GM19025 (cell line): ENCODE measurements around the gene NAV3.
"Not testable (repeated sequence)": the region's sequence is repeated elsewhere in the genome, so short reads cannot be mapped to it uniquely, and the experiment has no call there.

Source experiments
- ATAC-seq: cut with Tn5 transposase; IDR thresholded peaks from one replicate; pipeline ENCODE4 v1.9.1; 2021; ENCODE audit warnings: mild to moderate bottlenecking, low read depth, moderate library complexity; ENCODE audit not compliant: unreplicated experiment

The NAV3 gene

DNA sequence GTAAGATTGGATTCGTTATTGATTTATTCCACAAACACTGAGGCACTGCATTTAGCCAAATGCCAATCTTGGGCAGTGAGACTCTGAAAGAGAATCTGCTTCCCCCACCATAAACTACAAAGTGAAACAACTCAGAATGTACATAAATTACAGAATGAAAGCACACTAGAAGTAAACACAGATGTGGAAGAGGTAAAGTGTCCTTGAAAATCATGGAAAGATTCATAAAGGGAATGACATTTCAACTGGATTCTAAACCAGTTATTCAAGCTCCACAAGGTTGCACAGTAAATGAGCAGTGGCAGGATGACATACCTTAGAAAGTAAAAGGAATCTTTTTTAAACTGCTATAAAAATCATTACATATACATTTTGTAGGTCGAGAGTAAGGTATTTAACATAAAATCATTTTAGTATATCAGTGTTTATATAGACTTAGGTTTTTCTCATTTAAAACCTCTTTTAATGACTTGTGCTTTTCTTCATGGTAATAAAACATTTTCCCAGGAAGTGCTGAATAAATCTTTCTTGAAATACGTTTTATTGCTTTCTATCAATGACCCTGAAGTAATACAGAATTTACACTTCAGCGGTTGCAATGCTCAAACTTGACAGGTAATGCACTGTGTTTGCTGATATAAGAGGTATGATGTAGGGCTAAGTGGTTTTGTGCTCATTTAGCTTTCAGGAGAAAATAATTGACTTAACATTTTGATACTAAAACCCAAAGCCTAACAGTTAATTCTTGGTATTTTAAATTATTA, 270.6 kb downstream of the NAV3 start:
- no peak for ATAC-seq

DNA sequence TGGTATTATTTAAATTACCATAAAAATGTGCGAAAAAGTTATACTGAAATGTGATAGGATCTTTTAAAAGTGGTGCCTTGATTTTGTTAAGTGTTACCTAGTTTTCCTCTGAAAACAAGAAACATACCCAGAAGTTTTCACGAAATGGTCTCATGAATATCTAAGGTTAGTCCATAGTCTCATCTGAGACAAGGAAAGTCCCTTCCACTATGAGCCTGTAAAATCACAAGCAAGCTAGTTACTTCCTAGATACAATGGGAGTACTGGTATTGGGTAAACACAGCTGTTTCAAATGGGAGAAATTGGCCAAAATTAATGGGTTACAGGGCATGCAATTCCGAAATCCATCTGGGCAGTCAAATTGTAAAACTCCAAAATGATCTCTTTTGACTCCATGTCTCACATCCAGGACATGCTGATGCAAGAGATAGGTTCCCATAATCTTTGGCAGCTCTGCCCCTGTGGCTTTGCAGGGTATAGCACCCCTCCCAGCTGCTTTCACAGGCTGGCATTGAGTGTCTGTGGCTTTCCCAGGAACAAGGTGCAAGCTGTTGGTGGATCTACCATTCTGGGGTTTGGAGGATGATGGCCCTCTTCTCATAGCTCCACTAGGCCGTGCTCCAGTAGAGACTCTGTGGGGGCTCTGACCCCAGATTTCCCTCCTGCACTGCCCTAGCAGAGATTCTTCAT, 271.4 kb downstream of the NAV3 start:
- no peak for ATAC-seq

DNA sequence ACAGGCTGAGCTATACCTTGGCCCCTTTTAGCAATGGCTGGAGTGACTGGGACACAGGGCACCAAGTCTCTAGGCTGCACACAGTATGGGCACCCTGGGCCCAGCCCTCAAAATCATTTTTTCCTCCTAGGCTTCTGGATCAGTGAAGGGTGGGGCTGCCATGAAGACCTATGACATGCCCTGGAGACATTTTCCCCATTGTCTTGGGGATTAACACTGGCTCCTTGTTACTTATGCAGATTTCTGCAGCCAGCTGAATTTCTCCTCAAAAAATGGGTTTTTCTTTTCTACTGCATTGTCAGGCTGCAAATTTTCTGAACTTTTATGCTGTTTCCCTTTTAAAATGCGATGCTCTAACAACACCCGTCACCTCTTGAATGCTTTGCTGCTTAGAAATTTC, 272.1 kb downstream of the NAV3 start:
- ATAC-seq = not testable (repeated sequence)

DNA sequence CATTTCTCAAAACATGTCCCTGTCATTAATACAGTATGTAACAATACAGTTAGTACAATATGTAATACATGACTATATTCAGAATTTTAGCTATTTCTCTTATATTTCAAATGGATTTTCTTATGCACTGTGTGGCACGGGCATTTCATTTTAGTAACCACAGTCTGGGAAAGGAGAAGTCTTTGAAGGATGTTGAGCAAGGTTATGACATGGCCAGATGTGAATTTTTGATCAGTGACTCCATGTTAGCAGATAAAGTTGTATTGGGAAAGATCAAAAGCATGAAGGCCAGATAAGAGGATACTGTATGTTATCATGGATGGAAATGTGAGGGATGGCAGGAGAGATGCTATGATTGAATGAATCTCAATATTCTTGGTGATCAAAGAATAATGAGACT, 285.2 kb downstream of the NAV3 start:
- no peak for ATAC-seq

DNA sequence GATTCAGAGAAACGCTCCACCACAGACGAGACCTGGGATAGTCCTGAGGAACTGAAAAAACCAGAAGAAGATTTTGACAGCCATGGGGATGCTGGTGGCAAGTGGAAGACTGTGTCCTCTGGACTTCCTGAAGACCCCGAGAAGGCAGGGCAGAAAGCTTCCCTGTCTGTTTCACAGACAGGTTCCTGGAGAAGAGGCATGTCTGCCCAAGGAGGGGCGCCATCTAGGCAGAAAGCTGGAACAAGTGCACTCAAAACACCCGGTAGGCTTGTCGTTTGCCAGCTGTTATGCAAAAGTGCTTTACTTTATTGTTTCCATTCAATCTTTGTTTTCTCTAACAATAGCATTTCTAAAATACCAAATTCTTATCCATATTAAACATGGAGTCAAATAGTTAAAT, 287.3 kb downstream of the NAV3 start:
- ATAC-seq = no peak

DNA sequence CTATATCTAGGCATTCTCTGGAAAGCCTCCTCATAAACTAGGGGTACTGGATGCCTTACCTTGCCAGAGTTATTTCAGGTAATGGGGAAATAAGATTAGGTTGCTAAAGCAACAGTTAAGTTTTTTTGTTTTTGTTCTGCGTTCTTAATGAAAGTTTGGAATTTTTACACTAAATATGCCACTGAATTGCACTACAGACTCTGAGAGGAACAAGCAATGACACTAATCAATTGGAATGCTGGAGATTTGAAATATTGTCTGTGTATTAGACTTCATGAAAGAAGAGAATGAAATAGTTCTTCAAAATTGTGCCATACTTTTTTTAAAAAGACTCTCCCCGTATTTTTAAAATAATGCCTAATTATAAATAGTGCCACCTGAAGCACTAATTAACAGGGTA, 287.8 kb downstream of the NAV3 start:
- no peak for ATAC-seq

DNA sequence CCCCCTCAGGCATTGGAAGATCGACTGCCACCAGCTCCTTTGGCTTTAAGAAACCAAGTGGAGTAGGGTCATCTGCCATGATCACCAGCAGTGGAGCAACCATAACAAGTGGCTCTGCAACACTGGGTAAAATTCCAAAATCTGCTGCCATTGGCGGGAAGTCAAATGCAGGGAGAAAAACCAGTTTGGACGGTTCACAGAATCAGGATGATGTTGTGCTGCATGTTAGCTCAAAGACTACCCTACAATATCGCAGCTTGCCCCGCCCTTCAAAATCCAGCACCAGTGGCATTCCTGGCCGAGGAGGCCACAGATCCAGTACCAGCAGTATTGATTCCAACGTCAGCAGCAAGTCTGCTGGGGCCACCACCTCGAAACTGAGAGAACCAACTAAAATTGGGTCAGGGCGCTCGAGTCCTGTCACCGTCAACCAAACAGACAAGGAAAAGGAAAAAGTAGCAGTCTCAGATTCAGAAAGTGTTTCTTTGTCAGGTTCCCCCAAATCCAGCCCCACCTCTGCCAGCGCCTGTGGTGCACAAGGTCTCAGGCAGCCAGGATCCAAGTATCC, 288.7 kb downstream of the NAV3 start:
- no peak for ATAC-seq

DNA sequence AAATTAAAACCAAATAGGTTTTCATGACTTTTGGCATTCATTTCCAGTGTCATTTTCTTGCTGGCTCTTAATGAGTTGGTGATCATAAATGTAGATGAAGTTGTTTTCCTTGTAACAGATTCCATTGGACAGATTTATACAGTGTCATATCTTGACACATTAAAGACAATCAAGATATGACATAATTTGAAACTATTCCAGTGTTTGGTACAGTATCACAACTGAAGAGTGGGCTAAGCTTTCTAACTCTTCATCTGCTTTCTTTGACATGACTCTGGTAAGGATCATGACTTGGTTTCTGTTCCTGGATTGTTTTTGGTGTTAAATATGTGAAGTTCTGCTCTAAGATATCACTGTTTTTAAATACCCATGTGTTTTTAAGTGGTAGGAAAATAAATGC, 289.6 kb downstream of the NAV3 start:
- no peak for ATAC-seq

DNA sequence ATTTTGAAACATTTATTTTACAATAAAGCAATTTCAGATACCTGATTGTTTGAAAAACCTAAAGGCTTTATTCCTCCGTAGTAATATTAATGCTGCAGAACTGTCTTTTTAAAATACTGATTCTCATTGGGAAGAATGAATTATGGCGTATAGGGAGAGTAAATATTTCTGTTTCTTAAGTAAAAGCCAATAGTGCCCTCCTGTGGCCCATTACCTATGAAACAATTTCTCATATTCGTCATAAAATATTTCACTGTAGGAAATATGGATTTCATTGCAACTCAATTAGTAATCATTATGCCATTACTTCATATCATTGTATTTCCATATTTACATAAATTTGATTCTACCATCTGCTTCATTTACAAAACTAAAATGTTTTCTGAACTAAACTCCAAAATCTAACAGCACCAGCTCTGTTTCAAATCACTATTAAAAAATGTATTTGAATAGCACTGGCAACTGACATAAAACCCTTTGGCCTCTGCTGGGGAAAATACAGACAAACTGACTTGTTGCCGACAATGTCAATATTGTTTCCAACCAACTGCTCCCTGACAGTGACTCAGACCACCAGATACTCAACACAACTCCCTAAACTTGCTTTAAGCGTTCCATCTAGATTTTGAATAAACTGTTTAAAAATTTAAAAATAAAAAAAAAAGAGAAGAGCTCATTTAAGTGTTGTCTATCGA, 290.3 kb downstream of the NAV3 start:
- ATAC-seq = no peak

DNA sequence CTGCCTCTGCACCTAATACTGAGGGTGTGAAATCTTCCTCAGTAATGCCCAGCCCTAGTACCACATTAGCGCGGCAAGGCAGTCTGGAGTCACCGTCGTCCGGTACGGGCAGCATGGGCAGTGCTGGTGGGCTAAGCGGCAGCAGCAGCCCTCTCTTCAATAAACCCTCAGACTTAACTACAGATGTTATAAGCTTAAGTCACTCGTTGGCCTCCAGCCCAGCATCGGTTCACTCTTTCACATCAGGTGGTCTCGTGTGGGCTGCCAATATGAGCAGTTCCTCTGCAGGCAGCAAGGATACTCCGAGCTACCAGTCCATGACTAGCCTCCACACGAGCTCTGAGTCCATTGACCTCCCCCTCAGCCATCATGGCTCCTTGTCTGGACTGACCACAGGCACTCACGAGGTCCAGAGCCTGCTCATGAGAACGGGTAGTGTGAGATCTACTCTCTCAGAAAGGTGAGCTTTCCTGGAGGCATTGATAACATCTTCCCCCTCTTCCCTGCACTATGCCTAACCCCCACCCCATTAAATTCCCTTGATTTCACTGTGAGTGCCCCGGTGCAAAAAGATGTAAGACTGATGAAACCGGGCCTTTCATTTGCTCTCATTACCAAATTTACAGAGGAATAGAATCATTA, 291.4 kb downstream of the NAV3 start:
- no peak for ATAC-seq

DNA sequence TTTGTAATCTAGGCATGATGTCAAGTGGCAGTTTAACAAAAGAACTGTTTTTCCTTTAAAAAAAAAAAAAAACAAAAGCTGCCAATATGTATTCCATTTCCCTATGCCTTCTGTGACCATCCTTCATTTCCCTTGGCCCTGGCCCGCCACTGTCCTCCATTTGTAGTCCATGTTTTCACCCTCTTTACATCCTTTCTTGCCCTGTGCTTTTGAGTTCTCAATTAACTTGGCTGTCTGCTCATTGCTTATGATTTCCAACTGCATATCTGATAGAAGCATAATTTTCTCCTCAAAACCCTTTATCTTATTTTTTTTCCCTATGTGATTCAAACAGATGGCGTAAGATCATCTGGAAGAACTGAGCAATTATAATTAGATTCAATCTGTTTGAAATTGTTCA, 297.5 kb downstream of the NAV3 start:
- no peak for ATAC-seq

DNA sequence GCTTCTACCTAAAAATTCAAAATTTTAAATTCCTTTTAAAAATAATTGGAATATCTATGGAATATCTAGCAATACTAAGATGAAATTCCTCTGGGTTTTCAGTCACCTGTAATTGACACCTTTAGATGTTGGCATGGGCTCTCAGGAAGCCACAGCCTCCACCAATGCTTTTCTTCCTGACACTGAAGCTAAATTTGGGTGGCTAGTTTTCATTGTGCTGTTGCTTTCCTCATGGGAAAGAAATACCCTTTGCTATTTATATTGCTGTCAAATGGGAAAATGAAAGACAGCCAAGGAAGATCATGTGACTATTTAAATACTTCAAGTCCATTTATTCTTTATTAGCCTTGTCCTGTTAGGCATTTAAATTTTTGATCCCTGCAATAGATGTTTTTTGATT, 313.0 kb downstream of the NAV3 start:
- no peak for ATAC-seq

DNA sequence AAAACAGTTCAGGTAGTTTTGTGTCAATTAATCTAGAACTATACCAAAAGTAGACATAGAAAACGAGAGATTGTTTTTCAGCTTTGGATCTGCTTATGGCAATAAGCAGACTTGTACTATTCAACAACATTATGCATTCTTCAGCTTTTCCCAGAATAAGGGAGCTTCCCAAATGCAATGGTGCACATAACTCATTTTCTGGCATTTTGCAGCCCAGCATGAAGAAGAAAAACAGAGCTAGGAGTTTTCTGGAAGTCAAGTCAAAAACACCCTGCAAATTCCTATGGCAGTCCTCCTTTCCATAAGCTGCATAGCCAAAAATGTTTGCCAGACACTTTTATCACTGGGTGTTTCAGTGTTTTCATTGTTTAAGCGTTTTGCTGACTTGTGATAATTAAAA, 314.7 kb downstream of the NAV3 start:
- no peak for ATAC-seq

DNA sequence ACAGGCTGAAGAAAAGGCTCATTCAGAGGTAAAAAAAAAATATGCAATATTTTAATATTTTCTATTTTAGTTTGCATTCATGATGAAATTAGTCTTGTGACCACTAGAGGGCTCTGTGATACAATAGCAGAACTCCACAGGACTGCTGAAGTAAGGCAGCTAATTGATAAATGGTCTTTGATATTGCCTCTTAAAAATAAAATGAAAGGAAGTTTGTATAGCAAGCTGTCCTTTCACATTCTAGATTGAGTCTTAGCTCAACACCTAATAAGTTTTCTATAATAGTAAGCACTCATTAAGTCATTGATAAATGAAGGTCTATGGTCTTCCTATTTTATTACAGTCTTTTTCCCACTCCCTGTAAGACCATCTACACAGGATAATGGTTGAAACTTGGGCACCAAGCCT, 315.7 kb downstream of the NAV3 start:
- ATAC-seq = no peak

DNA sequence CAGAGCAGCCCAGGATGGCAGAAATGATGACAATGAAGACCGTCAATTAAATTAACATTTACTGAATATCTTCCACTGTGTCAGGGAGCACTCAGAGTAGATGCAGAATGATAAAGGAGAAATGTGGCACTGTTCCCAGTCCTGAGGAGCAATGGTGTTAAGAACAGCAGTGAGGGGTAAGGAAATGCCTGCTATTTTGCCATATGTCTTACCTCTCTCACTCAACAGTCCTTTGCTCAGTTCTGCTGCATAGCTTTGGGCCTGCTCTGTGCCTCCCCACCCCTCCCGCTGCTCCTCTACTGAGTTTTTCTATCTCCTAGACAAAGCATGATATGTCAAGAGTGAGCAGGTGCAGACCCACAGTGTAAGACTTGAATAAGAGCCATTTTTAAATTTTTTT, 318.8 kb downstream of the NAV3 start:
- no peak for ATAC-seq

DNA sequence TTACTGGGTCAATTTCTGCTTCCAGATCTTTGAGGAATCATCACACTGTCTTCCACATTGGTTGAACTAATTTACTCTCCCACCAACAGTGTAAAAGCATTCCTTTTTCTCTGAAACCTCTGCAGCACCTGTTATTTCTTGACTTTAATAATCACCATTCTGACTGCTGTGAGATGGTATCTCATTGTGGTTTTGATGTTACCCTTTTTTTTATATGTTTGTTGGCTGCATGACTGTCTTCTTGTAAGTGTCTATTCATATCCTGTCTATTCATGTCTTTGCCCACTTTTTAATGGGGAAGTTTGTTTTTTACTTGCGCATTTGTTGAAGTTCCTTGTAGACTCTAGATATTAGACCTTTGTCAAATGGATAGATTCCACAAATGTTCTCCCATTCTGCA, 324.9 kb downstream of the NAV3 start:
- ATAC-seq = no peak

DNA sequence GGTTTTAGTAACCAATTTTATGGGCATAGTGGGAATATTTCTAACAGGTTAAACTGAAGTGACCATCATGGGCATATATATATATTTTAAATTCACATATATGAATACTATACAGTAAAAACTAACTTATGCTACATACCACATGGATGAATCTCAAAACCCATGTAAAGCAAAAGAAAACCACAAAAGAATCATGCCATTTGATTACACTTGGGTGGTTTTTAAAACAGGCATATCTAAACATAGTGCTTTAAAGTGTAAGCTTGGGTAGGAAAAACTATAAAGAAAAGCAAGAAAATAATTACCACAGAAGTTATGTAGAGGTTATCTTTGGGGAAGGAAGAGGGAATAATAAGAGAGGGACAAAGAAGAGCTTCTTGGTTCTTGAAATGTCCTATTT, 326.1 kb downstream of the NAV3 start:
- ATAC-seq = no peak

DNA sequence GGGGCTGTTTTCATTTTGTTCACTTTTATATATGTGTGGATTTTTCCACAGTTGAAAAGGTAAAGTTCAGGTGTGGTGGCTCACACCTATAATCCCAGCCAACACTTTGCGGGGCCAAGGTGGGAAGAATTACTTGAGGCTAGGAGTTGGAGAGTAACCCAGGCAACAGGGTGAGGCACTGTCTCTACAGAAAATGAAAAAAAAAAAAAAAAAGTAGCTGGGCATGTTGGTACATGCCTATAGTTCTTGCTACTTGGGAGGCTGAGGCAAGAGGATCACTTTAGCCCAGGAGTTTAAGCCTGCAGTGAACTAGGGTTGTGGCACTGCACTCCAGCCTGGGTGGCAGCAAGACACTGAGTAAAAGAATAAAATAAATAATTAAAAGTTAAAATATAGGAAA, 326.5 kb downstream of the NAV3 start:
- ATAC-seq = no peak

DNA sequence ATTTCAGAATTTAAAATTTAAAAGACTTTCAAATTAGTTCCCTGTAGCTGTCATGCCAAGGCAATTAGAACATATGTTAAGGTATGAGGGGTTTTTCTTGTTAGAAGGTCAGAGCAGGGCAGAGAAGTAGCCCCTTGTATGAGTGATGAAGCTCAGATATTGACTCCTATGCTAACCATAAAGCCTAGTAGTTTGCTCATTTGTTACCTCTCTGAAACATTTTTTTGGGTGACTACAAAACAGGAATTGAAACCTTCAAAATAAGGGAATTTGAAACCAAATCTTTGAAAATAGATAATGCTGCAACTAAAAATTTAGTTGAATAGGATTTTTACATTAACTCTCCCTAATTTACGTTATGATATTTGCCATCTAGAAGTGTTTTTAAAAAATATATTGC, 333.5 kb downstream of the NAV3 start:
- ATAC-seq = no peak

DNA sequence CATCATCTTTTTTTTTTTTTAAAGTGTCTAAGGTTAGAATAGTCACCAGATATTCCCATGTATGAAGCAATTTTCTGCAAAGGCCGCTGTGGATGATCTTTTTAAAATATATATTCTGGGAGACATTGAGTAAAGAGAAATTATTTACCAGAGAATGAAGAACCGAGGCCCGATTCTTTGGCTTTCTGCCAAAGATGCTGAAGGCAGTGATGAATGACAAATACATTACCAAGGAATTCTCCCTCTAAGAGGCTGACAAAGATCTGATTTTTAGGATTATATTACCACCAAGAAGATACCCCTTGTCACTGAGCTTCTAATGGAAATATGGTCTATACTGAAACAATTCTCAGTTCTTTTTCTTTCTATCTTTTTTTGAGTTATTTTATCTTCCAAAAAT, 336.8 kb downstream of the NAV3 start:
- no peak for ATAC-seq

DNA sequence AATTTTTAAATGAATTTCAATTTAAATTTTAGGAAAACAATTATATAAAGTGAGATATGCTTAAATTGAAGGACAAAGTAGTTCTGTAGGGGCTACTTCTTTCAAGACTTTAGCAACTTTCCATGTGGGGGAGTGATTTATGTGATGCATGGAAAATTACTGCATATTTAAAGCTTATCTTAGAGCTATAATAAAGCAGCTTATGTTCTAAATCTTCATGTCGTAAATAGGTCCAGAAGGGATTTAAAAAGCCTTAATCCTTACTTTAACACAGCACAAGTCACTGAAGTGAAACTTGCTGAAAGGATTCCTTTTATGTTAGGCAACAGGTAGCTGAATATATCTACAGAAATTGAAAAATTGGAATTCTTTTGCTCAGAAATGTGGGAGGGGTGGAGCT, 340.4 kb downstream of the NAV3 start:
- ATAC-seq = no peak
